Endothelial cell of umbilical vein (primary cell): ENCODE data around the gene SPACA7. TPM values are rescaled to one million over a fixed set of nuclear protein-coding genes. Genes with fewer than 3 reads are reported as not detected.

Experiments used
- BruUV-seq: library from RNA; stranded (reverse); fragments of 400-500 nt; replicated peaks from 2 replicates; lab custom pipeline; 2021; lab: Mats Ljungman, UMichigan
- CTCF ChIA-PET: fragments of 300-600, 350-600 bp; sonication (Branson Sonifier 250); formaldehyde crosslinking; loops from one replicate; lab custom pipeline; 2021; ENCODE audit warnings: antibody characterized with exemption, inconsistent platforms; lab: Charles Lee
- POLR2A ChIA-PET: fragments of 300-600, 350-600 bp; sonication (Branson Sonifier 250); formaldehyde crosslinking; loops from one replicate; lab custom pipeline; 2021; ENCODE audit warnings: antibody characterized with exemption, inconsistent platforms; lab: Charles Lee
- DNase-seq: peaks from one replicate; pipeline ENCODE4 v3.0.0-alpha.2; 2011; ENCODE audit warnings: low read depth, low spot score
- FAIRE-seq: peaks from 2 replicates; lab custom pipeline; 2011; peaks lifted over from hg19 to GRCh38; lab: Jason Lieb, UNC
- H2AFZ ChIP-seq: 2 replicates; pipeline ENCODE4 v1.6.0; 2012; ENCODE audit warnings: low read depth, low read length, control low read depth, inconsistent platforms
- H3K27ac ChIP-seq: 2 replicates; pipeline ENCODE4 v1.5.1; 2011; ENCODE audit warnings: low read depth, mild to moderate bottlenecking, control low read depth, low read length, moderate library complexity; ENCODE audit not compliant: insufficient read depth
- H3K27me3 ChIP-seq, 2 experiments: 2 replicates each; pipeline versions ENCODE4 v1.6.0 to v1.6.1; 2011; ENCODE audit warnings: low read length in 2 of 2, mixed read lengths in 1 of 2; ENCODE audit not compliant: control insufficient read depth in 2 of 2, insufficient read depth in 2 of 2
- H3K36me3 ChIP-seq, 2 experiments: 2 replicates in 1 of 2; 3 replicates in 1 of 2; pipeline ENCODE4 v1.5.1; 2011; ENCODE audit warnings: low read length in 2 of 2, mild to moderate bottlenecking in 1 of 2, moderate library complexity in 1 of 2; ENCODE audit not compliant: control insufficient read depth in 2 of 2, insufficient read depth in 2 of 2; ENCODE audit errors: extremely low read depth in 1 of 2
- H3K4me1 ChIP-seq: 3 replicates; pipeline ENCODE4 v1.5.1; 2011; ENCODE audit warnings: mild to moderate bottlenecking, low read length; ENCODE audit not compliant: control insufficient read depth, insufficient read depth; ENCODE audit errors: extremely low read depth
- H3K4me2 ChIP-seq: 2 replicates; pipeline ENCODE4 v1.6.1; 2011; ENCODE audit warnings: low read length, control low read depth, mixed read lengths; ENCODE audit not compliant: insufficient read depth
- H3K4me3 ChIP-seq, 3 experiments: fragments of 200-600 bp in 1 of 3; sonication (generic), shearing (Covaris generic) in 1 of 3; replicated peaks in 1 of 3; 2 replicates each; pipeline ENCODE4 v1.5.1; 2011 to 2016; ENCODE audit warnings: control low read depth in 3 of 3, low read length in 3 of 3, mild to moderate bottlenecking in 2 of 3, inconsistent platforms in 1 of 3, low read depth in 1 of 3, moderate library complexity in 1 of 3; ENCODE audit not compliant: insufficient read depth in 1 of 3
- H3K79me2 ChIP-seq: 2 replicates; pipeline ENCODE4 v1.6.0; 2012; ENCODE audit warnings: low read length, inconsistent platforms; ENCODE audit not compliant: control insufficient read depth, insufficient read depth
- H3K9ac ChIP-seq: replicated peaks from 2 replicates; pipeline ENCODE3; 2011; ENCODE audit warnings: low read length, control low read depth; ENCODE audit not compliant: insufficient read depth; ENCODE audit errors: extremely low read depth
- H3K9me1 ChIP-seq: replicated peaks from 3 replicates; pipeline ENCODE4 v1.6.0; 2011; ENCODE audit warnings: mild to moderate bottlenecking, low read length; ENCODE audit not compliant: control insufficient read depth, insufficient read depth; ENCODE audit errors: extremely low read depth
- H3K9me3 ChIP-seq: replicated peaks from 2 replicates; pipeline ENCODE4 v1.5.1; 2012; ENCODE audit warnings: low read length, inconsistent platforms; ENCODE audit not compliant: control insufficient read depth, insufficient read depth
- H4K20me1 ChIP-seq: replicated peaks from 2 replicates; pipeline ENCODE3; 2011; ENCODE audit warnings: mild to moderate bottlenecking, low read length; ENCODE audit not compliant: control insufficient read depth, insufficient read depth; ENCODE audit errors: extremely low read depth
- CTCF ChIP-seq, 2 donors: IDR thresholded peaks; 1 replicate in 1 of 2; 2 replicates in 1 of 2; pipeline ENCODE4 v1.5.1; 2011; ENCODE audit warnings: low read length in 2 of 2, mild to moderate bottlenecking in 2 of 2, moderate library complexity in 2 of 2, control low read depth in 1 of 2, inconsistent platforms in 1 of 2, low read depth in 1 of 2; ENCODE audit not compliant: insufficient read depth in 1 of 2; ENCODE audit errors: extremely low read depth in 1 of 2
- FOS ChIP-seq: IDR thresholded peaks from 2 replicates; pipeline ENCODE4 v1.6.1; 2011; ENCODE audit warnings: mild to moderate bottlenecking, low read length, moderate library complexity, borderline replicate concordance; ENCODE audit not compliant: insufficient read depth
- GATA2 ChIP-seq: IDR thresholded peaks from 2 replicates; pipeline ENCODE4 v1.7.0; 2011; ENCODE audit warnings: low read depth, mild to moderate bottlenecking, moderate library complexity, mixed read lengths, low read length; ENCODE audit not compliant: insufficient read length, insufficient read depth
- JUN ChIP-seq: IDR thresholded peaks from 2 replicates; pipeline ENCODE4 v1.6.1; 2011; ENCODE audit warnings: borderline replicate concordance, low read depth; ENCODE audit not compliant: insufficient read length, insufficient read depth
- MYC ChIP-seq: IDR thresholded peaks from one replicate; pipeline ENCODE4 v1.6.1; 2011; ENCODE audit warnings: mild to moderate bottlenecking, low read depth, low read length
- POLR2A ChIP-seq: IDR thresholded peaks from 2 replicates; pipeline ENCODE4 v1.6.1; 2012; ENCODE audit warnings: low read depth, mild to moderate bottlenecking, control low read depth, low read length
- POLR2AphosphoS5 ChIP-seq: IDR thresholded peaks from 2 replicates; pipeline ENCODE4 v1.6.1; 2012; ENCODE audit warnings: low read depth, mild to moderate bottlenecking, control low read depth, low read length, moderate library complexity; ENCODE audit not compliant: insufficient read depth
- dilution Hi-C: fragments of 300-500 bp; cut with MboI; formaldehyde crosslinking; loops from one replicate; pipeline ENCODE4 v1.15.0; 2019; ENCODE audit warnings: low sequenced_read_pairs; ENCODE audit not compliant: extremely low pct_ligation_motif_present
- intact Hi-C: fragments of 100-400 bp; cut with micrococcal nuclease; formaldehyde crosslinking; loops from one replicate; pipeline ENCODE4 v1.10.0; 2022
- polyA plus RNA-seq, 4 experiments: library from polyadenylated mRNA; depleted of rRNA in 3 of 4; stranded (reverse) in 3 of 4; unstranded in 1 of 4; fragments of >200 nt; gene quantifications; 2 replicates each; pipeline versions ENCODE4 v1.2.1 to v1.2.3, GENCODE V29; 2011 to 2012; ENCODE audit warnings: missing spikeins in 1 of 4
- total RNA-seq: library from RNA; stranded (reverse); gene quantifications from 2 replicates; pipeline ENCODE4 v1.2.3, GENCODE V29; 2021
- TF ChIP-seq, protein P1 (sequence below): IDR thresholded peaks from 2 replicates; pipeline ENCODE4 v1.6.1; 2011; ENCODE audit not compliant: insufficient read depth, insufficient read length

Gene SPACA7
- total and polyA plus RNA-seq, 2 donors (not counting 3 experiments of a cell fraction or from before 2014, with no cell fraction given): not detected

DNA sequence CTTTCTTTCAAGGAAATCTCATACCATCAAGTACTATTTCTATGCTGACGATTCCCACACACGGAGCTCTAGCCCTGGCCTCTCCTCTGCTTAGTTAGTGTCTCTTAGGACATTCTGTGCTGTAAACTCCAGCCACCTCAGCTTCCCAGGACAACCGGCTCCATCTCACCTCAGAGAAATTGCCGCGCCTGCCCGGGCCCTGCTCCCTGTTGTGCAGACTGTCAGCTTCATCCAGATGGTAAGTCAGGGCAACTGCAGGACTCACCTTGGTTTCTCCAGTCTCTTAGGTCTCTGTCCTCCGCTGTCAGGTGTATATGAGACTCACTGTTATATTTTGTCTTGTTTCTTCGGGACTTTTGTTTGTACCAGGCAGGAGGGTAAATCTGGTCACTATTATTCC is 98.7 kb downstream of the SPACA7 start:
- Histone ChIP-seq H3K9me3 (no peaks in the 10 kb centered on the region), H3K27ac (no peak overlapping the region), H3K27me3 (no peaks in the 10 kb centered on the region), H3K9me1 (no peaks in the 10 kb centered on the region), H4K20me1 (no peaks in the 10 kb centered on the region), H3K79me2 (no peaks in the 10 kb centered on the region), H3K4me2 (no peak overlapping the region), H2AFZ (no peak overlapping the region), H3K36me3 (no peaks in the 10 kb centered on the region), H3K9ac (no peak overlapping the region), H3K4me1 (no peaks in the 10 kb centered on the region), H3K4me3 (no peak overlapping the region)
- dilution Hi-C loops (no loop called here), intact Hi-C loops (no loop called here)
- no TSS peak for BruUV-seq
- no peak for FAIRE-seq
- POLR2A ChIA-PET: no interaction called here
- CTCF ChIA-PET: no interaction called here
- TF ChIP-seq FOS: no peak
- TF ChIP-seq, protein P1, sequence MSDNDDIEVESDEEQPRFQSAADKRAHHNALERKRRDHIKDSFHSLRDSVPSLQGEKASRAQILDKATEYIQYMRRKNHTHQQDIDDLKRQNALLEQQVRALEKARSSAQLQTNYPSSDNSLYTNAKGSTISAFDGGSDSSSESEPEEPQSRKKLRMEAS: no peak
- TF ChIP-seq POLR2A: no peak
- no peak for TF ChIP-seq POLR2AphosphoS5
- TF ChIP-seq CTCF (IDR thresholded peaks at IDR 0.05; ENCODE audit: extremely low read depth in 1 of 2, insufficient read depth in 1 of 2, low read depth in 1 of 2, low read length in 2 of 2): no peak
- TF ChIP-seq MYC: no peak
- TF ChIP-seq JUN: no peak
- TF ChIP-seq GATA2: no peak
- no peak for DNase-seq
